ENCODE results near the gene CENPH.
"Not testable (repeated sequence)": the region's sequence is repeated elsewhere in the genome, so short reads cannot be mapped to it uniquely, and the experiment has no call there.

Gene CENPH

GRCh38 chr5:69255940-69256339, 66.6 kb downstream of the CENPH start:
- DNase-seq: not testable (repeated sequence)

GRCh38 chr5:69257577-69257976, 68.2 kb downstream of the CENPH start:
- no peak for DNase-seq

Measured in CD4-positive, alpha-beta T cell treated with Interferon alpha-2 for 1 hour (primary cell).